ENCODE measurements around the gene RBFOX2. TPM values are rescaled to one million over a fixed set of nuclear protein-coding genes. Genes with fewer than 3 reads are reported as not detected.
"Not testable (repeated sequence)": the region's sequence is repeated elsewhere in the genome, so short reads cannot be mapped to it uniquely, and the experiment has no call there.

The RBFOX2 gene
- total and polyA plus RNA-seq, 2 donors (not counting 1 experiment from before 2014, with no cell fraction given): 173 to 190 TPM

GRCh38 chr22:36075230-36075629 is 46.6 kb upstream of the RBFOX2 start:
- TF ChIP-seq EZH2 (IDR thresholded peaks at IDR 0.05; ENCODE audit: low read length, missing control alignments): no peak
- no peak for TF ChIP-seq CTCF (conservative IDR thresholded peaks at IDR 0.05 in 1 of 2, IDR thresholded peaks at IDR 0.05 in 1 of 2; ENCODE audit: low read depth in 1 of 2, low read length in 2 of 2)
- Histone ChIP-seq H2AFZ (ENCODE audit: low read length) (no peak overlapping the region), H3K36me3 (ENCODE audit: control insufficient read depth, insufficient read depth, low read length) (no peaks in the 10 kb centered on the region), H4K20me1 (ENCODE audit: control insufficient read depth, extremely low read depth, insufficient read depth, low read length) (no peaks in the 10 kb centered on the region), H3K4me2 (ENCODE audit: extremely low read depth, insufficient read depth, low read length) (no peak overlapping the region), H3K4me3 (replicated peaks in 1 of 4; ENCODE audit: control extremely low read depth in 1 of 4, insufficient read depth in 1 of 4, low read depth in 3 of 4, low read length in 4 of 4) (no peak overlapping the region), H3K9ac (ENCODE audit: insufficient read depth, low read length) (no peak overlapping the region), H3K4me1 (ENCODE audit: control insufficient read depth, extremely low read depth, insufficient read depth, low read length) (no peaks in the 10 kb centered on the region), H3K27ac (ENCODE audit: insufficient read depth, low read length) (no peak overlapping the region), H3K79me2 (ENCODE audit: control insufficient read depth, insufficient read depth, low read length) (no peaks in the 10 kb centered on the region), H3K9me3 (ENCODE audit: control insufficient read depth, insufficient read depth, low read depth, low read length) (no peaks in the 10 kb centered on the region), H3K27me3 (ENCODE audit: control insufficient read depth, insufficient read depth, low read length) (no peaks in the 10 kb centered on the region)
- DNase-seq (ENCODE audit: low read depth in 2 of 2): no peak

- H3K9ac ChIP-seq (ENCODE audit: insufficient read depth, low read length): no peak overlapping the region
- H3K4me3 ChIP-seq (replicated peaks in 1 of 4; ENCODE audit: control extremely low read depth in 1 of 4, insufficient read depth in 1 of 4, low read depth in 3 of 4, low read length in 4 of 4): no peak overlapping the region
- TF ChIP-seq EZH2 (IDR thresholded peaks at IDR 0.05; ENCODE audit: low read length, missing control alignments) (no peak), CTCF (conservative IDR thresholded peaks at IDR 0.05 in 1 of 2, IDR thresholded peaks at IDR 0.05 in 1 of 2; ENCODE audit: low read depth in 1 of 2, low read length in 2 of 2) (no peak)
- no peaks in the 10 kb centered on the region for H3K79me2 ChIP-seq (ENCODE audit: control insufficient read depth, insufficient read depth, low read length)
- DNase-seq (ENCODE audit: low read depth in 2 of 2): peak; percentile 42 to 76
- H3K4me1 ChIP-seq (ENCODE audit: control insufficient read depth, extremely low read depth, insufficient read depth, low read length): no peaks in the 10 kb centered on the region
- H2AFZ ChIP-seq (ENCODE audit: low read length): no peak overlapping the region
- no peak overlapping the region for H3K27ac ChIP-seq (ENCODE audit: insufficient read depth, low read length)
- H3K9me3 ChIP-seq (ENCODE audit: control insufficient read depth, insufficient read depth, low read depth, low read length): no peaks in the 10 kb centered on the region
- no peaks in the 10 kb centered on the region for H4K20me1 ChIP-seq (ENCODE audit: control insufficient read depth, extremely low read depth, insufficient read depth, low read length)
- H3K4me2 ChIP-seq (ENCODE audit: extremely low read depth, insufficient read depth, low read length): no peak overlapping the region
- H3K27me3 ChIP-seq (ENCODE audit: control insufficient read depth, insufficient read depth, low read length): no peaks in the 10 kb centered on the region
- no peaks in the 10 kb centered on the region for H3K36me3 ChIP-seq (ENCODE audit: control insufficient read depth, insufficient read depth, low read length)
Observed at GRCh38 chr22:36073476-36073875, 44.9 kb upstream of the RBFOX2 start.

GRCh38 chr22:36070645-36071044 is 42.0 kb upstream of the RBFOX2 start:
- H3K36me3 ChIP-seq (ENCODE audit: control insufficient read depth, insufficient read depth, low read length); H3K79me2 ChIP-seq (ENCODE audit: control insufficient read depth, insufficient read depth, low read length); H3K4me2 ChIP-seq (ENCODE audit: extremely low read depth, insufficient read depth, low read length); H3K27ac ChIP-seq (ENCODE audit: insufficient read depth, low read length); H3K9ac ChIP-seq (ENCODE audit: insufficient read depth, low read length); H4K20me1 ChIP-seq (ENCODE audit: control insufficient read depth, extremely low read depth, insufficient read depth, low read length); DNase-seq (ENCODE audit: low read depth in 2 of 2); H3K9me3 ChIP-seq (ENCODE audit: control insufficient read depth, insufficient read depth, low read depth, low read length); H3K4me3 ChIP-seq (replicated peaks in 1 of 4; ENCODE audit: control extremely low read depth in 1 of 4, insufficient read depth in 1 of 4, low read depth in 3 of 4, low read length in 4 of 4); H3K27me3 ChIP-seq (ENCODE audit: control insufficient read depth, insufficient read depth, low read length); H2AFZ ChIP-seq (ENCODE audit: low read length); H3K4me1 ChIP-seq (ENCODE audit: control insufficient read depth, extremely low read depth, insufficient read depth, low read length): not testable (repeated sequence)

All from fibroblast of lung (primary cell).